Measurements from ENCODE around the gene HOXC12. TPM values are rescaled to one million over a fixed set of nuclear protein-coding genes. Genes with fewer than 3 reads are reported as not detected.

HOXC12 gene
- total RNA-seq, 1 donor from 2014 or later: not detected

- peak; percentile 47 for DNase-seq (ENCODE audit: low spot score)
These were observed 28.9 kb downstream of the HOXC12 start for GRCh38 chr12:53983568-53983949.

- peak; percentile 42 for DNase-seq (ENCODE audit: low spot score)
These were observed 29.4 kb downstream of the HOXC12 start for GRCh38 chr12:53983950-53984572.

- peak; percentile 99 for DNase-seq (ENCODE audit: low spot score)
These were observed 30.4 kb downstream of the HOXC12 start, which contains the start of gene HOXC10 for GRCh38 chr12:53984901-53985691. HOXC10 (plus strand) TSS chr12:53985146; CDS start chr12:53985260, 114 bp downstream.

- peak; percentile 32 for DNase-seq (ENCODE audit: low spot score)
These were observed 30.9 kb downstream of the HOXC12 start for GRCh38 chr12:53985692-53985993.

DNA sequence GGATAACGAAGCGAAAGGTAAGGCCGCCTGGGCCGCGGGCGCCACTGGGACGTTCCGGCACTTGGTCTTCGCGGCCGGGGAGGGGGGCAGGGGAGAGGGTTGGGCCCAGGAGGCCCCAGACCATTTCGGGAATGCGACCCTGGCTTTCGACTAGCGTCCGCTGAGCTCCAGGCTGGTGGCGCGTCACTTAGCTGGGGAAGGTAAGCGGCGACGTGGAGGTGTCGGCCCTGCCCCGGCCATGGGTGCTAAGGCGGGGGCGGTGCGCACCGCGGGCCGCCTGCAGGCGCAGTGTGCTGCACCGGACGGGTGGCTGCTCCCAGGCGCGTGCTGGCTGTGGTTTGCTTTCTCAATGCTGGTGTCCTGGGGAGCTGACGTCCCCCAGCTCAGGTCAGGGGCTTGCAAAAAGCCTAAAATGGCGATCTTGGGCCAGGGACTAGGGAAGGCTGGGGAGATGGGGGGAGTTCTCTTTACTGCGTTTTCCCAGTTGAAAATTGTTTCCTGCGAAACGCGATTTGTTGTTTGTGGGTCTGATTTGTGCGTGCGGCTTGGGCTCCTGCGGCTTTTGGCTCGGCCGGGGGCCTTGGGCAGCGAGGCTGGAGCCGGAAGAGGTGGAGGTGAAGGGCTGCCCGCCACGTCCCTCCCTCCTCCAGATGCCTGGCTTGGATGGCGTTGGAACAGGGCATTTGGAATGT lies 31.4 kb downstream of the HOXC12 start:
- DNase-seq (ENCODE audit: low spot score): peak; percentile 55

DNA sequence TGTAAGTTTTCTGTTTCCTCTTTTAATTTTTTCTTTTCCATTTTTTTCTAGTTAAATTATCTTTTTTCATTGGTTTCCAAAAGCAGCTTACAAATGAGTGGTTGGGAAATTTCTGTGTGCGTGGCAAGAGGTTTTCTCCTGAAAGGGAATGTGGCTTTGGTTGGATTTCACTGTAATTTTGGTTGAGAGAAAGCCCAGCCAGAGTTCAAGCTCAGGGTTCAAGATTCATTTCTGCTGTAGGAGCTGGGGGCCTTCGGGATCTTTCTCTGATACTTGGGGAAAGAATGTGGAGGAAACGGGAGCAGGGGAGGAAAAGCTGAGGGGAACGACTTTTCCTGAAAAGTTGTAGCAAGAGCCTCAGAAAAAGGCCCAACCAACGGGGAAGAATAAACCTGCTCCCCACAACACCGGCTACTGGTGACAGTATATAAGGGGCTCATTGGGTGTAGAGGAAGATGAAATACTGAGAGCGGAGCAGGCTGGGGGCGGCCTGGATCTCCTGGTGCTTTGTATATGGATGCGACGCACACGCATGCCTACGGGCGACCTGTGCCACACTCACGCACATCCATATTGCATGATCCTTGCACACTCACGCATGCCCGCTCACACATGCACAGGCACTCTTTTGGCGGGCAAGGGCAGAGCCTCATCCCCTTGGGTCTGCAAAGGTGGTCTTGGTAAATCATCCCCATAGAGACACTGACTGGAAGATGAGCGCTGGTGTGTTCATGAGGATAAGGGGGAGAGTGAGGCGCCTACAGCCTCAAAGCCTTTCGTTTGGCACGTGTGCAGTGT lies 32.2 kb downstream of the HOXC12 start:
- DNase-seq (ENCODE audit: low spot score): no peak

GRCh38 chr12:53987787-53988230 lies 33.1 kb downstream of the HOXC12 start:
- peak; percentile 77 for DNase-seq (ENCODE audit: low spot score)

DNA sequence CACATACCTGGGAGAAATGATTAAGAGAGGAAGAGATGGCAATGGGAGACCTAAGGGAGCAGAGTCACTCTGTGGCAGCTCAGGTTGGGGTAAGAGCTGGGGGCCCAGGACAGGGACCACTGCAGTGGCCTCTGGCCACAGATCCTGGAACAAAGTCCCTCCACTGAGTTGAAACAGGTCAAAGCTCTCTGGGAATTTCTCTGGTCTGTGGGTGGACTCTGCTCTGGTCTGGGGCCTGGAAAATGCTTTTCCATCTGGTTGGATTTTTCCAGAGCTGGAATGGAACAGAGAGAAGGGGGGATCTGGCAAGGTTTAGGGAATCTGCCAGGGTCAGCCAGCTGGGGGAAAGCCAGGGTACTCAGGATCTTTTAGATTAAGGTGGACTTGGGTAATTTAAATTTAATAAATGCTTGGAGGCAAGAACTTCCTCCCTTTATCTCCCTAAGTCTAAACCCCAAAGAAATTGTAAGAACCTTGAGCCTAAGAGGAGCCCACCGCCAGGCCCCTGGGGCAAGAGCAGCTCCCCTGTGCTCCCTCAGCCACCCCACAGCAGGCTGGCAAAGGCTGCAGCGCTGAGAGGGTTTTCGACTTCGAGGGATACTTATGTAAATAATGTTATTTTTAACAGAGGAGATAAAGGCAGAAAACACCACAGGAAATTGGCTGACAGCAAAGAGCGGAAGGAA lies 34.0 kb downstream of the HOXC12 start:
- no peak for DNase-seq (ENCODE audit: low spot score)

DNA sequence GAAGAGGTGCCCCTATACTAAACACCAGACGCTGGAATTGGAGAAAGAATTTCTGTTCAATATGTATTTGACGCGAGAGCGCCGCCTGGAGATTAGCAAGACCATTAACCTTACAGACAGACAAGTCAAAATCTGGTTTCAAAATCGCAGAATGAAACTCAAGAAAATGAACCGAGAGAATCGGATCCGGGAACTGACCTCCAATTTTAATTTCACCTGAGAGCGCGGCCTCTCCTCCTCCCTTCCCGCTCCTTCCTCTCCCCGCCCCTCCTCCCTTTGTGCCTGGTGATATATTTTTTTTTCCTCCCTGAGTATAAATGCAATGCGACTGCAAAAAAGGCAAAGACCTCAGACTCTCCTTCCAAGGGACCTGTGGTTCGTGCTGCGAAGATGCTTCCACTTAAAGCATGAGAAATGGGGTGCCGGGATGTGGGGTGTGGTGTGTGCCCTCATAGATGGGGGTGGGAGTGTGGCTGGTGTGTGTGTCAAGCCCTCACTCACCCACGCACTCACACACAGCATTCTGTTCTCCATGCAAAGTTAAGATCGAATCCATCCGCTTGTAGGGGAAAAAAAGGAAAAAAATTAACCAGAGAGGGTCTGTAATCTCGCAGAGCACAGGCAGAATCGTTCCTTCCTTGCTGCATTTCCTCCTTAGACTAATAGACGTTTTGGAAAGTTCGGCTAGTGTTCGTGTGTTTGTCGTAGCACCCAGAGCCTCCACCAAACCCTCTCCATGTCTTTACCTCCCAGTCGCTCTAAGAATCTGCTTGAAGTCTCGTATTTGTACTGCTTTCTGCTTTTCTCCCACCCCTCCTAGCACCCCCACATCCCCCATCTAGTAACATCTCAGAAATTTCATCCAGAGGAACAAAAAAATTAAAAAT lies 34.8 kb downstream of the HOXC12 start:
- peak; percentile 77 for DNase-seq (ENCODE audit: low spot score)

GRCh38 chr12:53990311-53991076 lies 35.8 kb downstream of the HOXC12 start:
- peak; percentile 47 for DNase-seq (ENCODE audit: low spot score)

GRCh38 chr12:53991077-53991460 lies 36.4 kb downstream of the HOXC12 start:
- DNase-seq (ENCODE audit: low spot score): peak; percentile 64

GRCh38 chr12:53992377-53992889 lies 37.7 kb downstream of the HOXC12 start:
- no peak for DNase-seq (ENCODE audit: low spot score)

GRCh38 chr12:53993162-53994008 lies 38.7 kb downstream of the HOXC12 start:
- no peak for DNase-seq (ENCODE audit: low spot score)

GRCh38 chr12:53994009-53994263 lies 39.2 kb downstream of the HOXC12 start:
- DNase-seq (ENCODE audit: low spot score): peak; percentile 46

DNA sequence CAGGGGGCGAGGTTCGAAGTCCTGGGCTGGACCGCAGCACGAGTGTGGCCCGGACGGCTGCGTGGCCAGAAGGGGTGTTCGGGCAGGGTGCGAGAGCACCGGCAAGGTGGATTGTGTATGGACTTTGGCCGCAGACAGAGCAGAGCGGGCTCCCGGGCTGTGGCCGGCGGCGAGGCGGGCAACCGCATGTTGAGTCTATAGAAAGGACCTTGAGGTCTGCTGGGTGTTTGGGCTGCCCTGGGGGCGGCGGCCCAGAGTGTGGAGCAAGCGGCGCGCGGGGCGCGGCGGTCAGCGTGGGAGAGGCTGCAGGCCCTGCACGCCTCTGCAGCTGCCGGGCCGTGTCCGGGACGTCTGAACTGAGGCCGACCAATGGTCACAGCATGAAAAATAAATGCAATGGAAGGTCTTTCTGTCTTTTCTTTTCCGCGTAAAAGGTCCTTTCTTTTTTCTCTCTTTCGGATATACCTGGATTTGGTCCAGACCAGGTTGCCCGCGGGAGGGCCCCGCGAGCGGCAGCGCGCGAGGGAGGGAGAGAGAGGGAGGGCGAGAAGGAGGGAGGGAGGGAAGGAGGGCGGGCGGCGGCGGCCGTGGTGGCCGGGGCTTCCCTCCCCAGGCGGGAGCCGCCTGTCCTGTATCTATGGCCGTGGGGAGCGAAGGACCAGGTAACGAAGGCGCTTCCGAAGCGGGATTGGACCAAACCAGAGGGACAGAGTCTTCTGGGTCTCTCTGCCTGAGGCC lies 39.7 kb downstream of the HOXC12 start:
- peak; percentile 40 for DNase-seq (ENCODE audit: low spot score)

- no peak for DNase-seq (ENCODE audit: low spot score)
These were observed 40.3 kb downstream of the HOXC12 start for GRCh38 chr12:53995002-53995377.

DNA sequence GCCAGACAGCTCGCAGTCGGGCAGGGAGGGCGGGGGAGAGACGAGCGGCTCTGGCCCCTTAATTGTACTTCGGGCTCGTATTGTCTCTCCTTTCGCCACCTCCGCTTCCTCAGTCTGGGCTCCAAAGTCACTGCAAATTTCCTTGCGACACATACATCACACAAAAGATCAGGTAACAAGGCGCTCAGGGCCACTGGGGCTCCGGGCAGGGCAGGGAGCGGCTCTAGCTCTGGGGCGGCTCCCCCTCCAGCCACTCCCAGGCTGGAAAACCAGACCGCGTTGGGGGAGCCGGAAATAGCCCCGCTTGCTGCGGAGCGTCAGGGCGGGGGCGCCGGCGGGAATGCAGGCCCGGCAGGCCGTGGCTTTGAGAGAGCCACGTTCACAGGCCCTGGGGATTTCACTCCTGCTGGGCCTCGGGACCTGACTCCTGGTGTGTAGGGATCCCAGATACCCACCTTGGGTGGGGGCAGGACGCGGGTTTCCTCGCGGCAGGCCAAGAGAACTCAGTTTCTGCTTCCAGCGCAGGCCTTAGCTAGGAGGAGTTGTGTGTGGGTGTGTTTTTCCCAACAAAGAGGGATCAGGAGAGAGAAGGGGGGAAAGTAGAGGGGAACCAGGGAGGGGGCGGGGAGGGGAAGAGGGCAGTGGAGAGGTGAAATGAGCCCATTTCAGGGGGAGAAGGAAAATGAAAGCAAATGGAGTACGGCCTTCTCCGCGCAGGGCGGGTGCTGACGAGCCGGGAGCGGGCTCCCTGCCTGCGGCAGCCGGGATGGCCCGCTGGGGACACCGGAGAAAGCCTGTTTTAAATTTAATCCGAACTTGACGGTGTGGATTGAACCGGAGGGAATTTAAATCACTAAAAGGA lies 40.9 kb downstream of the HOXC12 start:
- peak; percentile 84 for DNase-seq (ENCODE audit: low spot score)
